B cell (primary cell): ENCODE data around the gene TMEM144. TPM values are rescaled to one million over a fixed set of nuclear protein-coding genes. Genes with fewer than 3 reads are reported as not detected.

Experiments
- ATAC-seq: fragments of 200-7000 bp; cut with Tn5 transposase; one replicate; pipeline ENCODE4 v1.10.0; 2021; ENCODE audit warnings: low read depth, mild to moderate bottlenecking, moderate number of reproducible peaks, moderate library complexity
- CTCF ChIA-PET: fragments of 350-600 bp; sonication (Branson Sonifier 250); formaldehyde crosslinking; loops from one replicate; lab custom pipeline; 2021; ENCODE audit warnings: antibody characterized with exemption, inconsistent platforms; lab: Charles Lee
- POLR2A ChIA-PET: fragments of 350-600 bp; sonication (Branson Sonifier 250); formaldehyde crosslinking; loops from one replicate; lab custom pipeline; 2021; ENCODE audit warnings: antibody characterized with exemption; lab: Charles Lee
- DNase-seq: peaks from one replicate; pipeline ENCODE4 v3.0.0; 2013
- H2AFZ ChIP-seq: 2 replicates; pipeline ENCODE4 v1.6.1; 2012; ENCODE audit warnings: mild to moderate bottlenecking, low read depth, low read length; ENCODE audit not compliant: insufficient read depth, poor library complexity, severe bottlenecking
- H3K27ac ChIP-seq, 2 donors: 1 replicate in 1 of 2; 2 replicates in 1 of 2; pipeline ENCODE4 v1.5.1; 2012 to 2013; ENCODE audit warnings: low read length in 2 of 2, mild to moderate bottlenecking in 2 of 2, moderate library complexity in 1 of 2
- H3K27me3 ChIP-seq, 4 experiments: fragments of 200-600 bp in 1 of 4; sonication (generic) in 1 of 4; replicated peaks in 1 of 4; 1 replicate in 2 of 4; 2 replicates in 2 of 4; pipeline versions ENCODE4 v1.6.1 to v1.7.0; 2013 to 2016; ENCODE audit warnings: low read length in 3 of 4, mild to moderate bottlenecking in 2 of 4, mixed read lengths in 1 of 4, moderate library complexity in 1 of 4; ENCODE audit not compliant: insufficient read depth in 4 of 4, control insufficient read depth in 3 of 4; ENCODE audit errors: control extremely low read depth in 1 of 4
- H3K36me3 ChIP-seq, 2 experiments: replicated peaks in 1 of 2; 1 replicate in 1 of 2; 2 replicates in 1 of 2; pipeline versions ENCODE4 v1.6.1 to v1.7.1; 2013; ENCODE audit warnings: low read length in 1 of 2; ENCODE audit not compliant: insufficient read depth in 2 of 2, control insufficient read depth in 1 of 2; ENCODE audit errors: control extremely low read depth in 1 of 2, extremely low read depth in 1 of 2
- H3K4me1 ChIP-seq, 2 donors: fragments of 200-600 bp in 1 of 2; sonication (generic) in 1 of 2; 1 replicate in 1 of 2; 2 replicates in 1 of 2; pipeline versions ENCODE4 v1.5.1 to v1.6.1; 2013 to 2017; ENCODE audit warnings: low read length in 2 of 2; ENCODE audit not compliant: control insufficient read depth in 2 of 2, insufficient read depth in 2 of 2
- H3K4me2 ChIP-seq: replicated peaks from 2 replicates; pipeline ENCODE3; 2012; ENCODE audit warnings: mild to moderate bottlenecking, low read depth, low read length; ENCODE audit not compliant: poor library complexity, severe bottlenecking
- H3K4me3 ChIP-seq, 5 experiments: fragments of 200-600 bp in 1 of 5; sonication (generic) in 1 of 5; 1 replicate in 3 of 5; 2 replicates in 2 of 5; pipeline versions ENCODE4 v1.5.1 to v1.7.0; 2011 to 2016; ENCODE audit warnings: low read length in 4 of 5, mild to moderate bottlenecking in 4 of 5, low read depth in 2 of 5, control low read depth in 1 of 5, moderate library complexity in 1 of 5; ENCODE audit not compliant: insufficient read depth in 1 of 5; ENCODE audit errors: control extremely low read depth in 1 of 5, extremely low read depth in 1 of 5
- H3K79me2 ChIP-seq: fragments of 200-600 bp; sonication (generic); one replicate; pipeline ENCODE4 v1.6.0; 2016; ENCODE audit warnings: low read length; ENCODE audit not compliant: control insufficient read depth, insufficient read depth
- H3K9ac ChIP-seq: fragments of 200-600 bp; sonication (generic); 2 replicates; pipeline ENCODE4 v1.6.1; 2017; ENCODE audit warnings: mild to moderate bottlenecking, low read length, moderate library complexity
- H3K9me3 ChIP-seq, 3 donors: one replicate each; pipeline versions ENCODE4 v1.6.1 to v1.7.1; 2013; ENCODE audit warnings: low read length in 2 of 3; ENCODE audit not compliant: control insufficient read depth in 2 of 3, insufficient read depth in 1 of 3; ENCODE audit errors: control extremely low read depth in 1 of 3
- H4K20me1 ChIP-seq: 2 replicates; pipeline ENCODE4 v1.6.0; 2012; ENCODE audit warnings: mild to moderate bottlenecking, low read length; ENCODE audit not compliant: insufficient read depth, control insufficient read depth, poor library complexity, severe bottlenecking
- H3K27ac Mint-ChIP-seq: one replicate; pipeline ENCODE4 v1.8.0; 2021; ENCODE audit warnings: mixed read lengths
- H3K27me3 Mint-ChIP-seq: one replicate; pipeline ENCODE4 v1.8.0; 2021; ENCODE audit warnings: mixed read lengths
- H3K4me1 Mint-ChIP-seq: one replicate; pipeline ENCODE4 v1.8.0; 2021; ENCODE audit warnings: mixed read lengths
- H3K4me3 Mint-ChIP-seq: one replicate; pipeline ENCODE4 v1.8.0; 2021; ENCODE audit warnings: mixed read lengths
- H3K9me3 Mint-ChIP-seq: one replicate; pipeline ENCODE4 v1.8.0; 2022; ENCODE audit warnings: mixed read lengths; ENCODE audit not compliant: insufficient read depth
- EZH2 ChIP-seq: IDR thresholded peaks from 2 replicates; pipeline ENCODE4 v1.6.1; 2012; ENCODE audit warnings: borderline replicate concordance, low read depth, mild to moderate bottlenecking, moderate library complexity, low read length; ENCODE audit not compliant: insufficient read depth, poor library complexity, severe bottlenecking
- WGBS: methylation state at CpG from one replicate; pipeline ENCODE4 v1.1.5; 2013; ENCODE audit warnings: missing lambda C conversion rate; ENCODE audit not compliant: insufficient coverage; 5-methylcytosine and 5-hydroxymethylcytosine counted together
- intact Hi-C: fragments of 100-400 bp; cut with micrococcal nuclease; formaldehyde crosslinking; loops from one replicate; pipeline ENCODE4 v1.10.0; 2022
- polyA plus RNA-seq: library from polyadenylated mRNA; depleted of rRNA; stranded (reverse); fragments of >200 nt; gene quantifications from 2 replicates; pipeline ENCODE4 v1.2.3, GENCODE V29; 2012
- total RNA-seq, 2 donors: library from RNA; stranded (reverse); fragments of 120-200 nt in 1 of 2; gene quantifications; 1 replicate in 1 of 2; 2 replicates in 1 of 2; pipeline versions ENCODE4 v1.2.3 to v1.2.4, GENCODE V29; 2013 to 2022
- TF ChIP-seq, protein P1 (sequence below): fragments of 200-600 bp; IDR thresholded peaks from one replicate; pipeline ENCODE4 v1.8.0; 2022; ENCODE audit warnings: antibody characterized with exemption, mild to moderate bottlenecking

Gene TMEM144
- total and polyA plus RNA-seq, 2 donors (not counting 1 experiment from before 2014, with no cell fraction given), result 0.06 to 0.07 TPM

DNA sequence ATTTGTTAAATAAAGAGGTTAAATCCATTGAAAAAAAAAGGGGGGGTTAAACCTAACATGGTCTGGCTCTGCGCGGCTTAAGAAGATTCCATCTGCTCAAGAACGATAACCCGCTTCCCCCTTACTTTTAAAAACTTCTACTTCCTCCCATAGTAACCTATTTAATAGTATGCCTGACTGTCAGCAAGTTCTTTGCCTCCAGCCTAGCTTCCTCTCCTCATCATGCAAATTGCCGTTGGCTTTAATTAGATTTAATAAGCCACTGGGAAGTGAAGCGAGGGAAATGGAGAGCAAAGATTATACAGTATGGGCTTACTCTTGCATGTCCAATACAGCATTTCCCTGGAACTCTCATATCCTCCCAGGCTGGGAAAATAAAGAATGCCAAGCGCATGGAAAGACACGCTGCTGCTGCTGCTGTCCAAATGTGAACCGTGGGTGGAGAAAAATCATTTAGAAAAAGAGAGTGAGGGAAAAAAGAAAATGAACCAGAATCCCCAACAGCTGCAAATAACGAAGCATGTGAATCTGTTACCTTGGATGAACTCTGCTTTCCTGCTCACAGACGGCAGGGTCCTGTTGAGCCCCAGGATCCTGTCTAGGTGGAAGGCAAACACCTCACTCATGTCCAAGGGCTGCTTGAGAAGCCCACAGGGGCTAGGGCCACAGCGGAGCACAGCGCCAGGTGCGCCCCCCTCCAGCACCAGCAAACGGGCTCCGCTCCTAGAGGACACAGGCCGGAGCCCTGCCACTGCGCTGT is 40.2 kb upstream of the TMEM144 start:
- H3K4me1 Mint-ChIP-seq, result peaks cover 3% of the 10 kb centered on the region
- Histone ChIP-seq H3K36me3 (no peaks in the 10 kb centered on the region), H3K79me2 (no peaks in the 10 kb centered on the region), H3K4me1 (peaks cover 0 to 5% of the 10 kb centered on the region in 2 donors), H2AFZ (no peak overlapping the region), H3K4me2 (no peak overlapping the region), H3K4me3 (no peak overlapping the region), H3K9me3 (peaks cover 0 to 6% (median 0%) of the 10 kb centered on the region in 3 donors), H4K20me1 (no peaks in the 10 kb centered on the region), H3K27me3 (peaks cover 0 to 20% (median 9%) of the 10 kb centered on the region in 4 experiments), H3K27ac (no peak overlapping the region), H3K9ac (no peak overlapping the region)
- intact Hi-C loops, result no loop called here
- ATAC-seq (no peak), DNase-seq (no peak)
- TF ChIP-seq EZH2, result no peak
- TF ChIP-seq, protein P1, sequence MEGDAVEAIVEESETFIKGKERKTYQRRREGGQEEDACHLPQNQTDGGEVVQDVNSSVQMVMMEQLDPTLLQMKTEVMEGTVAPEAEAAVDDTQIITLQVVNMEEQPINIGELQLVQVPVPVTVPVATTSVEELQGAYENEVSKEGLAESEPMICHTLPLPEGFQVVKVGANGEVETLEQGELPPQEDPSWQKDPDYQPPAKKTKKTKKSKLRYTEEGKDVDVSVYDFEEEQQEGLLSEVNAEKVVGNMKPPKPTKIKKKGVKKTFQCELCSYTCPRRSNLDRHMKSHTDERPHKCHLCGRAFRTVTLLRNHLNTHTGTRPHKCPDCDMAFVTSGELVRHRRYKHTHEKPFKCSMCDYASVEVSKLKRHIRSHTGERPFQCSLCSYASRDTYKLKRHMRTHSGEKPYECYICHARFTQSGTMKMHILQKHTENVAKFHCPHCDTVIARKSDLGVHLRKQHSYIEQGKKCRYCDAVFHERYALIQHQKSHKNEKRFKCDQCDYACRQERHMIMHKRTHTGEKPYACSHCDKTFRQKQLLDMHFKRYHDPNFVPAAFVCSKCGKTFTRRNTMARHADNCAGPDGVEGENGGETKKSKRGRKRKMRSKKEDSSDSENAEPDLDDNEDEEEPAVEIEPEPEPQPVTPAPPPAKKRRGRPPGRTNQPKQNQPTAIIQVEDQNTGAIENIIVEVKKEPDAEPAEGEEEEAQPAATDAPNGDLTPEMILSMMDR, result no peak
- WGBS, result 13% methylated on average over 16 of the region's 18 CpGs
- no peak overlapping the region for H3K27ac Mint-ChIP-seq
- no peak overlapping the region for H3K4me3 Mint-ChIP-seq
- H3K9me3 Mint-ChIP-seq, result no peaks in the 10 kb centered on the region
- H3K27me3 Mint-ChIP-seq, result peaks cover 20% of the 10 kb centered on the region
- ChIA-PET POLR2A (no interaction called here), CTCF (no interaction called here)
